Endometrium (tissue), 2 donors: ENCODE data around the gene CGNL1.

Experiments used
- FAIRE-seq: peaks from 2 replicates; lab custom pipeline; 2012; peaks lifted over from hg19 to GRCh38; lab: Jason Lieb, UNC
- donor health status: control.
- donor health status: control.

The CGNL1 gene

GRCh38 chr15:57375827-57376695 lies at the start of gene CGNL1:
CGNL1 (plus strand) TSS chr15:57376505; CDS start chr15:57438000, 61,495 bp downstream.
- FAIRE-seq = no peak

DNA sequence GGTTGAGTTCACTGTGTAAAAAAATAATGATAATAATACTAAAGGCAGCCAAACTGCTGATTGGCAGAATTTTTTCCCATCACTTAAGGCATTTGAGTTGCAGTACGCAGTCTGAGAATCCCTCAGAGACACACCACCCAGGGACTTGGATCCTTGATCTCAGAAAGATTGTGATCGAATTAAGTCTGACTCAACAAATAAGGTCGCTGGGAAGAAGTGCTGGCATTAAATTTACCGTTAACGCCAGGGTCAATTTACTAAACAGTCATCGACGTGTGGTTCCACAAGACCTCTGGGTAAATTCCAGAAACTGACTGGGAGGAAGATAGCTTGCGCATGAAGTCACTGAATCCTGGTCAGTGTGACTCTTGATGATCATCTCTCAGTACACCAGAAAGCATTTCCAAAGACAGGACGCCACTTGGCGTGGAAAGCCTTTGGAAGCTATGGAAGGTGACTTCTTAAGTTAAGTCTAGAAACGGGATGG lies 48.3 kb upstream of the CGNL1 start:
- no peak for FAIRE-seq

DNA sequence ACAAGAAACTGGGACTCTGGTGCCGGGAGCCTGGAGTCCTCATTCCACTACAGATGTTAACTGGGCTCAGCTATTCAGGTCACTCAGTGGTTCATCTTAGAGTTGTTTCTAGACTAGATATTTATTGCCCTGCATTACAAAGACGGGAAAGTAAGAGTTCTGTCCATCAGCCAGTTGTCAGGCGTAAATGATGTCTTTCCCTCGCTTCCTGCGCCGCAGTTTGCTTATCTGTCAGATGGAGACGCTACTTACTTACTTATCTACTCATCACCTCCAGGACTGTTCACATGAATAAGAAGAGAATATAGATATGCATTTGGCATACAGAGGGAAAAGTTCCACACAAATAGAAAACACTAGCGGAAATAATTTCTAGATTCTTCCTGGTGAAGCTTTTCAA lies 47.8 kb upstream of the CGNL1 start:
- no peak for FAIRE-seq

- no peak for FAIRE-seq
These were observed 47.4 kb upstream of the CGNL1 start for GRCh38 chr15:57328897-57329296.

DNA sequence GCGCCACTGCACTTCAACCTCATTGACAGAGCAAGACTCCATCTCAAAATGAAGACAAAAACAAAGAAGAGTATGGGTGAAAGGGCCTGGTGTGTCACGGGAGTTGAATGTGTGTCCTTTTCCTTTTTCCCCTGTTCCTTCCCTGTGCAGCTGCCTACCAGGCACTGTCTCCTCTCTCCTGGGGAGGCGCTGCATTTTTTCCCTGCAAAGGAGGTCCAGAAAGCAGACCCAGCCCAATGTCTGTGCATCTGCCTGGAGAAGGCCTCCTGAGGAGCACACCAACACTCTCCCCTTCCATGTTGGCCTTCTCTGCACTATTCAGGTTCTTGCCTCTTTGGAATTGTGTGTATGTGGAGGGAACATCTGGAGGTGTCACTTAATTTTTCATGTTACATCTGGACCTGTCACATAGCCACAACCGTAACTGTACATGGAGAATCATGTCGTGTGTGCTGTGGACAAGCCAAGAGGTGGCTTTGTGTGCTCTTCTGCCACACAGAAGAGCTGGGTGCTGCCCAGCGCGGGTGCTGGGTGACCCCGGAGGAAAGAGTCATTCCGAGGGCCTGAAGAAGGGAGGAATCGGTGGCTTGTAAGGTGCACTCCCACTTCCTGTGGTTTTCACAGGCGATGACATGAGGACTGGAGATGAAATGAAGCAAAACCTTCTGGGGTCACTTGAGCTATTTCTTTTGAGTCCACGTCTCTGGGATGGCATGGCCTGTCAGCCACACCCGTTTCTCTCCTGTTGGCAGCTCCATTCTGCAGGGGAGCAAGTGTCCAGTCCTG lies 46.5 kb upstream of the CGNL1 start:
- no peak for FAIRE-seq

DNA sequence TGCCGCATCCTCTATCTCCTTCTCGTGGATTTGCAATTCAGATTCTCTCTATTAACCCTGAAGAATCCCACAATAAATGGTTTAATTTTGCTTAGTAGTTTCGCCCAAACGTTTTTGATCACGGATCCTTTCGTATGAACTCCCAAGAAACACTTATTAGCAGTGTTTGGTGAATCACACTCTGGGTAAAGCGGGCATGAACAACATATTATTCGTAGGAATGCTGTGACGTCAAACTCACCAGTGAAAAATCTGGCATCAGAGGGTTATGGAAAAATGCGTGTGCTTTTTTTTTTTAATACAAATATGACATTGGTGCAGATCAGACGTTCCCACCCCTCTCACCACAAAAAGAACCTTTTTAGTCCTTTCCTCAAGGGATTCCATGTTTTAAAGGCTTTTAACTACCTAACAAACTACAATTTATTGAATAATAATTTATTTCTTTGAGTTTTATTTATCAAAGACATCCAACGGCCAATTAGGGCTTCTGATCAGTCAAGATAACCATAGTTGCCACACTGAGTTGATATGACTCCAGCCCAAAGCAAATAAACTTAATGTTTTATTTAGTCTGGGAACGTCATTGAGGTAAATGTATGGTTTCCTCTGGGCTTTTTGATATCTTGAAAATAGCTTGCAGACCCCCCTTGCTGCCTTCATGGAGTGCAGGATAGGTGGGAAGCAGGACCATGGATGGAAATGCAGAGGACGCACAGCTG lies 45.5 kb upstream of the CGNL1 start:
- FAIRE-seq = no peak

DNA sequence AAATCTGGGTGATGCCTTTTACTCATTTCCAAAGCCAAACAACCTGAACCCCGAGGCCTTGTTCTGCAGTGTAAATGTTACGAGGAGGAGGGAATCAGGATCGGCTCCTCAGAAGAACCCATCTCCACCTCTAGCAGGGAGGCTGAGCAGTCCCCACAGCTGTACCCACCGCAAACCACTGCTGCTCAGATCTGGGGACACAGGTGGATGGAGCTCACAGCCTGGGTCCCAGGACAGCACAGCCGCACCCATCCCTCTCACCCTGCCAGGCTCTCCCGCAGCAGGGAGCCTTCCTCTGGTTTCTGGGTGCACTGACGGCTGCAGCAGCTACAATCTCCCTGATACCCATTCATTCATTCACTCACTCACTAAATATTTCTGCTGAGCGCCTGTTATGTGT lies 44.0 kb upstream of the CGNL1 start:
- FAIRE-seq = no peak

GRCh38 chr15:57333487-57333886 lies 42.8 kb upstream of the CGNL1 start:
- FAIRE-seq = no peak

GRCh38 chr15:57334257-57334656 lies 42.0 kb upstream of the CGNL1 start:
- no peak for FAIRE-seq

- FAIRE-seq = no peak
These were observed 41.0 kb upstream of the CGNL1 start for GRCh38 chr15:57335293-57335715.

- FAIRE-seq = no peak
These were observed 40.6 kb upstream of the CGNL1 start for GRCh38 chr15:57335719-57336118.

DNA sequence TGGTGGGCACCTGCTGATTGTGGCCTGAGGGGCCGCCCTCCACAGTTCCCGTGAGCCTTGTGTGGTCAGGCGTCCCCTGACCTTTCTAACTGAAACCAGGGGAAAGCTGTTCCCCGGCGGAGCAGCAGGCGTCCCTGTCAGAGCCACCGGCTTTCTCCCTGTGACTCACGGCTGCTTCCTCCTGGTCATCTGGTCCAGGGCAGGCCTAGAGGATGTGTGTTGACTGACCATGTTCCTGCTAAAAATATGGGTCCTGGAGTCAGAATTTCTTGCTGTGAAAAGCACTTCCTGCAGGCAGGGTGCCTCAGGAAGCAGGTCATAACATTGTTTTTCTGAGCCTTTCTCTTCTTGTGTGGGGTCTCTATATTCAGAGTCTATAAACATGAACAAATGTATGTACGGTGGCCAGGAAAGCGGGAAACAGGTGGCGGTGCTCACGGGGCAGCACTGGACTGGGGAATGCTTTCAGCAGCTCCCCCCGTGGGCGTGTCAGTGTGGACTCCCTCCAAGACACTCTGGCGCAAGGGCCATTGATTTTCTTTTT lies 38.4 kb upstream of the CGNL1 start:
- no peak for FAIRE-seq

- FAIRE-seq = no peak
These were observed 37.0 kb upstream of the CGNL1 start for GRCh38 chr15:57339321-57339720.

GRCh38 chr15:57340682-57341259 lies 35.5 kb upstream of the CGNL1 start:
- peak; percentile 66 for FAIRE-seq

DNA sequence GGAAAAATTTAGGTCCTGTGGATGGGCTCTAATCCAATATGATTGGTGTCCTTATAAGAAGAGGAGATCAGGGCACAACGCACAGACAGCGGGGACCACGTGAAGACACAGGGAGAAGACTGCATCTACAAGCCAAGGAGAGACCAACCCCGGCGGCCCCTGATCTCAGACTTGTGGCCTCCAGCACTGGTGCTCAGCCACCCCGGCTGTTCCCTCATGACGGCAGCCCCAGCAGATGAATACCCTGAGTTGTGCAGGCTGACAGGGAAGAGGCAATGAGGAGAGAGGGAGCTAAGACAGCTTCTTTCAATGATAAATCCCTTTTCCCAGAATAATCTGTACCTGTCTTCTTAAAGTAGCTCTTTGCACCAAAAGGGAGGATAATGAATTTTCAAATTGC lies 33.3 kb upstream of the CGNL1 start:
- no peak for FAIRE-seq

DNA sequence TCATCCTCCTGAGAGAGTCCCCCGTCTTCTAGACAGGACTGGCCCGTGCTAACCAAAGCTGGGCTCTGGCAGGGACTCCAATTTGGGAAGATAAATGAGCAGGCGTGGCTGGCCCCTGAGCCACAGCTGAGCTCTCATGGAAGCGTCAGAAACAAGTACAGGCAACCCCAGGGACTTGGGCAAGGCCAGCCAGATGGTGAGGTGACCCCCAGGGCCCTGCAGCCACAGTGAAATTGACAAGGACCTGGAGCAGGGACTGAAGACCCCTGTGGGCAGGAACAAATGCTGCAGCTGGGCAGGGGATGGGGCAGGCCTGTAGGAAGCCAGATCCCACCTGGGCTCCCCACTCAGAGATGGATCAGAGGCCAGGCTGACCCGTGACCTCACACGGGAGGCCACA lies 32.8 kb upstream of the CGNL1 start:
- no peak for FAIRE-seq

- FAIRE-seq = no peak
These were observed 32.0 kb upstream of the CGNL1 start for GRCh38 chr15:57344282-57344681.

DNA sequence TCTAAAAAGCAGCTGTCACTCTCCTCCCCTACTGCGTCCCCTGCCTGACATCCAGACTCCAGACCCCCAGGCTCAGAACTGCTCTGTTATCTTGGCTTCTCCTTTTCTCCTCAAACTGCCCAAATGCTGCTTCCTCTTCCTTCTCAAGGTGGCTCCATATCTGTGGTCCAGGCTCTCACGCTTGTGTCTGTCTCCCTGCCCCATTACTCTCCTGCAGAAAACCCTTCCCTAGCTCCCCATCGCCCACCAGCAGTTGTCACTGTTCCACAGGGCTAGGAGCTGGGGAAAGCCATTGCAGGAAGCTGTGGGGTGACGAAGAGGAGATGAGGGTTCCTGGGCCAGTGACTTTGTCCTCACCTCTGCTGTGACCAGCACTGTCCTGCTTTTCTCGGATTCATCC lies 30.7 kb upstream of the CGNL1 start:
- no peak for FAIRE-seq

- no peak for FAIRE-seq
These were observed 28.2 kb upstream of the CGNL1 start for GRCh38 chr15:57348081-57348480.

DNA sequence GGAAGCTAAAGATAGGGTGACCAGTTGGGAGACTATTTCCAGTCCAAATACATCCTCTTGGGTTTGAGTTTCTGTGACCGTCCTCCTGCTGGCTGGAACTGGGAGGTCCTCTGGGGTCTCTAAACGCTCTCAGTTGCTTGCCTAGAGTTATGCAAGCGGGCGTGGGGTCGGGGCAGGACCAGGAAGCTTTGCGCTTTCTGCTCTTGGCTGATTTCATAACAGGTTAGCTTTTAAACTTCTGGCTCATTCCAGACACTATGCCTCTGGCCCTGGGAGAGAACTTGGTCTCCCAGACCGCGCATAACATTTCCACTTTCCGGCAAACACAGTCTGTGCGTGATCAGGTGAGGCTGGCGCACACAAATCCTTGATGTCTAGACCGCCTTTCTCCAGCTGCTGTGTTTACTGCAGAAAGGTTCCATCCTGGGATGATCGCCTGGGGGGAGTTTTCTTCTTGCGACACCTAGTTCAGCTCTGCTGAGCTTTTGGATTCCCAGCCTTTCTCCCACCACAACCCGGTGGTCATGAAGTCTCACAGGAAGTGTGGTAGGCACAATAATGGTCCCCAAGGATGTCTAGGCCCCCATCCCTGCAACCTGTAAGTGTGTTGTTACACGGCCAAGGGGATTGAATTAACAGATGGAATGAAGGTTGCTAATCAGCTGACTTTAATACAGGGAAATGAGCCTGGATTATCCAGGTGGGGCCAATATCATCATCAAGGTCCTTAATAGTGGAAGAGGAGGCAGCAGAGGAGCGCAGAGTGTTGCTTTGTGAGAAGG lies 23.6 kb upstream of the CGNL1 start:
- FAIRE-seq = no peak

DNA sequence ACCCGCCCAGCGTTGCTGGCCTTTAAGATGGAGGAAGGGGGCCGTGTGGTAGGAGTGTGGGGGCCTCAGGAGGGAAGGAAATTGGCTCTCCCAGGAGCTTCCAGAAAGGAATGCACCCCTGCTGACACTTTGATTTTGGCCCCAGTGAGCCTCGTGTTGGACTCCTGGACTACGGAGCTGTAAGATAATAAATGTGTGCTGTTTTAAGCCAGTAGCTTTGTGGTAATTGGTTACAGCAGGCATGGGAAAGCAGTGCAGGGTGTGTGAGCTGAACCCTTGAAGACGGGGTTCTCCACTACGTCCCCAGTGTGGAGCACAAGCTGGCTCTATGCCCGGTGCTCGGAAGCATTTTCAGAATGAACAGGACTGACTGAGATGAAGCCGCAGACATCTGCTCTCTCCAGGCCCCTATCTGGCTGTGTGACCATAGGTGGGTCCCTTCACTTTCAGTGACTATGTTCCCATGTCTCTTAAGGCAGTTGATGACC lies 22.9 kb upstream of the CGNL1 start:
- no peak for FAIRE-seq
